Measurements from ENCODE around the gene SNAI3. TPM values are rescaled to one million over a fixed set of nuclear protein-coding genes. Genes with fewer than 3 reads are reported as not detected.

SNAI3 gene
- total and polyA plus RNA-seq, 2 experiments from 2014 or later = 2.9 to 3.7 TPM

DNA sequence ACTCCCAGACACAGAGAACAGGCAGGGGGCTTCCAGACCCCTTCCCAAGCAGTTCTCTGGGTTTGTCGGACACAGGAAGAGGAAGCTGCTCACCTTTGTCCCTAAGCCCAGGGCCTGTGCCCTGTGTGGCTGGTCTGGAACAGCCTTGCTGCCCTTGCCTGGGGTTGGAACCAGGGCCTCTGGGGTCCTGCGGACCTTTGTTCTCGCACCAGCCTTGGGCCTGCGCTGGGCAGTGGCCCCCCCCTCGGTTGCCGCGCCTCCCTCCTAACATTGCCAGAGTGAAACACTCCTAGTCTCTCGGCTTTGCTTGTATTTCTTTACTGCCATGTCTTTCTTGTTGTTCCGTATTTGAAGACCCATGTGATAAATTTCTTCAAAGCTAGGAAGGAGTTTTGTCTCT, 56.5 kb downstream of the SNAI3 start:
- peaks cover 16% of the 10 kb centered on the region for H3K27me3 ChIP-seq
- H3K9me3 ChIP-seq (ENCODE audit: low read depth) = no peaks in the 10 kb centered on the region
- no peak overlapping the region for H3K4me3 ChIP-seq
- DNase-seq (ENCODE audit: low read depth in 1 of 2, low spot score in 1 of 2) = no peak
- H3K27ac ChIP-seq = no peak overlapping the region
- peaks cover 25% of the 10 kb centered on the region for H3K36me3 ChIP-seq
- H3K4me1 ChIP-seq (ENCODE audit: low read depth) = peaks cover 4% of the 10 kb centered on the region
- TF ChIP-seq, protein P1, sequence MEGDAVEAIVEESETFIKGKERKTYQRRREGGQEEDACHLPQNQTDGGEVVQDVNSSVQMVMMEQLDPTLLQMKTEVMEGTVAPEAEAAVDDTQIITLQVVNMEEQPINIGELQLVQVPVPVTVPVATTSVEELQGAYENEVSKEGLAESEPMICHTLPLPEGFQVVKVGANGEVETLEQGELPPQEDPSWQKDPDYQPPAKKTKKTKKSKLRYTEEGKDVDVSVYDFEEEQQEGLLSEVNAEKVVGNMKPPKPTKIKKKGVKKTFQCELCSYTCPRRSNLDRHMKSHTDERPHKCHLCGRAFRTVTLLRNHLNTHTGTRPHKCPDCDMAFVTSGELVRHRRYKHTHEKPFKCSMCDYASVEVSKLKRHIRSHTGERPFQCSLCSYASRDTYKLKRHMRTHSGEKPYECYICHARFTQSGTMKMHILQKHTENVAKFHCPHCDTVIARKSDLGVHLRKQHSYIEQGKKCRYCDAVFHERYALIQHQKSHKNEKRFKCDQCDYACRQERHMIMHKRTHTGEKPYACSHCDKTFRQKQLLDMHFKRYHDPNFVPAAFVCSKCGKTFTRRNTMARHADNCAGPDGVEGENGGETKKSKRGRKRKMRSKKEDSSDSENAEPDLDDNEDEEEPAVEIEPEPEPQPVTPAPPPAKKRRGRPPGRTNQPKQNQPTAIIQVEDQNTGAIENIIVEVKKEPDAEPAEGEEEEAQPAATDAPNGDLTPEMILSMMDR (IDR thresholded peaks at IDR 0.05; ENCODE audit: low read depth, low read length) = no peak

- Histone ChIP-seq H3K4me3 (no peak overlapping the region), H3K27ac (no peak overlapping the region), H3K9me3 (ENCODE audit: low read depth) (no peaks in the 10 kb centered on the region), H3K27me3 (peaks cover 3% of the 10 kb centered on the region), H3K36me3 (peaks cover 32% of the 10 kb centered on the region), H3K4me1 (ENCODE audit: low read depth) (no peaks in the 10 kb centered on the region)
- DNase-seq (ENCODE audit: low read depth in 1 of 2, low spot score in 1 of 2) = peak; percentile 20 to 38
- TF ChIP-seq, protein P1 (IDR thresholded peaks at IDR 0.05; ENCODE audit: low read depth, low read length) = peak; percentile 37
Measured at GRCh38 chr16:88628512-88628974, 57.8 kb downstream of the SNAI3 start.

Other genes with a start within 250 kb of the SNAI3 start
- gene ZFPM1, start 233.2 kb downstream of the SNAI3 start, total RNA-seq = 9.4 and 11.9 TPM in 2 replicates
- 7.6 and 8.3 TPM in 2 replicates for gene ZFPM1, start 233.2 kb downstream of the SNAI3 start, polyA plus RNA-seq
- 16.1 and 26.9 TPM in 2 replicates for gene ZC3H18, start 116.1 kb downstream of the SNAI3 start, total RNA-seq
- gene ZC3H18, start 116.1 kb downstream of the SNAI3 start, polyA plus RNA-seq = 26.8 and 31.7 TPM in 2 replicates
- gene IL17C, start 47.9 kb downstream of the SNAI3 start, total RNA-seq = not detected in 2 replicates
- not detected in 2 replicates for gene IL17C, start 47.9 kb downstream of the SNAI3 start, polyA plus RNA-seq
- gene CYBA, start 35.5 kb downstream of the SNAI3 start, total RNA-seq = 174 and 218 TPM in 2 replicates
- 233 and 237 TPM in 2 replicates for gene CYBA, start 35.5 kb downstream of the SNAI3 start, polyA plus RNA-seq
- gene MVD, start 23.4 kb downstream of the SNAI3 start, total RNA-seq = 65.0 and 159 TPM in 2 replicates
- 88.4 and 192 TPM in 2 replicates for gene MVD, start 23.4 kb downstream of the SNAI3 start, polyA plus RNA-seq
- 30.0 and 33.5 TPM in 2 replicates for gene RNF166, start 19.9 kb upstream of the SNAI3 start, total RNA-seq
- gene RNF166, start 19.9 kb upstream of the SNAI3 start, polyA plus RNA-seq = 23.2 and 34.2 TPM in 2 replicates
- gene CTU2, start 20.0 kb upstream of the SNAI3 start, total RNA-seq = 9.3 and 10.8 TPM in 2 replicates
- gene CTU2, start 20.0 kb upstream of the SNAI3 start, polyA plus RNA-seq = 9.2 and 13.8 TPM in 2 replicates
- gene PIEZO1, start 98.7 kb upstream of the SNAI3 start, total RNA-seq = 54.5 and 121 TPM in 2 replicates
- gene PIEZO1, start 98.7 kb upstream of the SNAI3 start, polyA plus RNA-seq = 32.7 and 49.2 TPM in 2 replicates
- gene CDT1, start 117.3 kb upstream of the SNAI3 start, total RNA-seq = 24.5 and 29.6 TPM in 2 replicates
- gene CDT1, start 117.3 kb upstream of the SNAI3 start, polyA plus RNA-seq = 15.9 and 17.9 TPM in 2 replicates
- gene APRT, start 125.4 kb upstream of the SNAI3 start, total RNA-seq = 123 and 140 TPM in 2 replicates
- gene APRT, start 125.4 kb upstream of the SNAI3 start, polyA plus RNA-seq = 169 and 193 TPM in 2 replicates
- gene GALNS, start 170.4 kb upstream of the SNAI3 start, total RNA-seq = 28.3 and 29.5 TPM in 2 replicates
- gene GALNS, start 170.4 kb upstream of the SNAI3 start, polyA plus RNA-seq = 23.4 and 31.0 TPM in 2 replicates
- gene TRAPPC2L, start 170.6 kb upstream of the SNAI3 start, total RNA-seq = 30.9 and 42.0 TPM in 2 replicates
- gene TRAPPC2L, start 170.6 kb upstream of the SNAI3 start, polyA plus RNA-seq = 114 and 130 TPM in 2 replicates
- gene PABPN1L, start 180.2 kb upstream of the SNAI3 start, total RNA-seq = not detected in 2 replicates
- 0.32 TPM in 1 of 2 replicates, not detected in the other for gene PABPN1L, start 180.2 kb upstream of the SNAI3 start, polyA plus RNA-seq

All from cardiac muscle cell (in vitro differentiated cells and primary cell).